Epithelial cell of proximal tubule (primary cell): ENCODE measurements around the gene LRIG1. TPM values are rescaled to one million over a fixed set of nuclear protein-coding genes. Genes with fewer than 3 reads are reported as not detected.
"Not testable (repeated sequence)": the region's sequence is repeated elsewhere in the genome, so short reads cannot be mapped to it uniquely, and the experiment has no call there.

ENCODE experiments used
- DNase-seq: peaks from one replicate; pipeline ENCODE4 v3.0.0-alpha.2; 2011; ENCODE audit warnings: low read depth
- H3K4me3 ChIP-seq: 2 replicates; pipeline ENCODE4 v1.5.1; 2011; ENCODE audit warnings: low read depth, mild to moderate bottlenecking, low read length
- CTCF ChIP-seq: conservative IDR thresholded peaks from 2 replicates; pipeline ENCODE4 v1.5.1; 2012; ENCODE audit warnings: low read depth, mild to moderate bottlenecking, low read length
- total RNA-seq: library from RNA; depleted of rRNA; stranded (reverse); fragments of >200 nt; gene quantifications from 2 replicates; pipeline ENCODE4 v1.2.3, GENCODE V29; 2015

The LRIG1 gene
- total RNA-seq, 1 donor from 2014 or later, result 10.0 TPM

- no peak for DNase-seq
- no peak overlapping the region for H3K4me3 ChIP-seq
- no peak for TF ChIP-seq CTCF
Observed at GRCh38 chr3:66426135-66426534, 74.7 kb downstream of the LRIG1 start.

DNA sequence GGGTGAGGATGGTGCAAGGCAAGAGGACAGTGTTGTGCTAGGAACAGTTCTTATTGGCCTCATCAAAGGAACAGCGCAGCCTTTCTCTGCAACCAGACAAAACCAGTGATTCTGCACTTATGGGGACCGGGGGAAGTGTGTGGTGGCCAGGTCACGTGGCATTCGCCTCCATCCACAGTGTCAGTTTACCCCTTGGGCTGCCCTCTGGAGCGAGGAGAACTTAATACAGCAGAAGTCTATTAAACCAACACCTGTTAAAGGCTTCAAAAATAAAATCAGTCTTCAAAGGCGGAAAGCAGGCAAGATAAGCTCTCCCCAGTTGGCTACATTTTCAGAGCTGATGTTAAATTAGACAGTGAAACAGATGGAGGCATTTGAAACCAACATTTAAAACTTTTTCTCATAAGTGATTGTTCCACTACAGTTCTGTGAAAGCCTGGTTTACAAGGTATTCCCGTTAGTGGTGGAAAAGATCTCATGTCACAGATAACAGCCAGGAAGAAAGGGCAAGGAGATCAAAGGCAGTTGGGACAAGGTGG, 75.2 kb downstream of the LRIG1 start:
- DNase-seq, result no peak
- H3K4me3 ChIP-seq, result no peak overlapping the region
- TF ChIP-seq CTCF, result no peak

DNA sequence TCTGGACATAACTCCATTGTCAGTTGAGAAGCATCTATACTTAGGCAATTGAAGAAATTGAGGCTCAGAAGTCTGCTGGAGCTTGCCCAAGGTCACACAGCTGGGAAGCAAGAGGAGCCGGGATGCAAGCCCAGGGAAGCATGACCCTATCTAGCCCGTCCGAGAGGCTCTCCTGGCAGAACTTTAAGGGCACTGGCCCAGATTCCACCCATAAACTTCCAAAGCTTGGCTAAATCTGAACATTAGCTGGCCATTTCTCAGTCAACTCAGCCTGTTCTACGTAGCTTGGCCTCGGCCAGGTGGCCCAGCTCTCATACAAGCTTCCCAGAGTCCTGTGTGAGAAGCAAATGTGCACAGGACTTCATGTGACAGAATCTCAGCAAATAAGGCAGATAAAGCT, 75.8 kb downstream of the LRIG1 start:
- no peak for DNase-seq
- TF ChIP-seq CTCF, result no peak
- no peak overlapping the region for H3K4me3 ChIP-seq

- no peak for DNase-seq
- no peak for TF ChIP-seq CTCF
Observed at GRCh38 chr3:66423791-66424190, 77.0 kb downstream of the LRIG1 start.

DNA sequence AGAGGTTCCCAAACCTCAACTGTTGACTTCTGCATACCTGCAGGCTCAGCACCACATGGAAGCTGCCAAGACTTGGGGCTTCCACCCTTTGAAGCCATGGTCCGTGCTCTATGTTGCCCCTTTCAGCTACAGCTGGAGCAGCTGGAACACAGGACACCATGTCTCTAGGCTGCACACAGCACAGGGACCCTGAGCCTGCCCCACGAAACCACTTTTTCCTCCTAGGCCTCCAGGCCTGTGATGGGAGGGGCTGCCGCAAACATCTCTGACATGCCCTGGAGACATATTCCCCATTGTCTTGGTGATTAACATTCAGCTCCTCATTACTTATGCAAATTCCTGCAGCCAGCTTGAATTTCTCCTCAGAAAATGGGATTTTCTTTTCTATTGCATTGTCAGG, 78.9 kb downstream of the LRIG1 start:
- DNase-seq, result not testable (repeated sequence)

More at GRCh38 chr3:66423791-66424190, 77.0 kb downstream of the LRIG1 start:
- no peak overlapping the region for H3K4me3 ChIP-seq

DNA sequence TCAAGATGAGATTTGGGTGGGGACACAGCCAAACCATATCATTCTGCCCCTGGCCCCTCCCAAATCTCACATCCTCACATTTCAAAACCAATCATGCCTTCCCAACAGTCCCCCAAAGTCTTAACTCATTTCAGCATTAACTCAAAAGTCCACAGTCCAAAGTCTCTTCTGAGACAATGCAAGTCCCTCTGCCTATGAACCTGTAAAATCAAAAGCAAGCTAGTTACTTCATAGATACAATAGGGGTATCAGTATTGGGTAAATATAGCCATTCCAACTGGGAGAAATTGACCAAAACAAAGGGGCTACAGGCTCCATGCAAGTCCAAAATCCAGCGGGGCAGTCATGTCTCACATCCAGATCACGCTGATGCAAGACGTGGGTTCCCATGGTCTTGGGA, 79.7 kb downstream of the LRIG1 start:
- DNase-seq, H3K4me3 ChIP-seq: not testable (repeated sequence)

More for the DNA sequence above, 78.9 kb downstream of the LRIG1 start:
- H3K4me3 ChIP-seq, result not testable (repeated sequence)

DNA sequence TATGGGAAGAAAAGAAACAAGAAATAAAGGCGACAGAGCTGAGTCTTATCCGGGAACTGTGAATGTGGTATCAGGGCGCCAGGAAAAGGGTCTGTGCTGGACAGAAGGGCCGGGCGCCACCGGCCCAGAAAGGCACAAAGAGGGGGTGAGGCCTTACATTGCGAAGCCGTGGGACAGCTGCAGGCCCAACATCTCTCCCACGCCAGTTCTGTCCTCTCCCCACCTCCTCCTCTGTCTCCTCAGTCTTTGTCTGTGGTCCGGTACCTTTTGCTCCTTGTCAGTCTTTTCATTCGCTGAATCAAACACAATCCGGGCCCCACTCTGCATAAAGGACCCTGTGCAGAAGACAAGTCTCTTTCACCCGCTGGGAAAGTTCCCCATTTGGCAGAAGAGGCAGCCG, 81.8 kb downstream of the LRIG1 start:
- H3K4me3 ChIP-seq, result no peak overlapping the region
- DNase-seq, result no peak
- no peak for TF ChIP-seq CTCF

- DNase-seq, result no peak
- no peak for TF ChIP-seq CTCF
- H3K4me3 ChIP-seq, result no peak overlapping the region
Observed at GRCh38 chr3:66418475-66418931, 82.3 kb downstream of the LRIG1 start.
